ENCODE data around the gene RNF112. TPM values are rescaled to one million over a fixed set of nuclear protein-coding genes. Genes with fewer than 3 reads are reported as not detected.
A peak's percentile ranks its signal among the peaks of the same experiment; 100 is the strongest.

RNF112 gene
- total and polyA plus RNA-seq, 2 experiments from 2014 or later = 0.79 to 1.2 TPM

DNA sequence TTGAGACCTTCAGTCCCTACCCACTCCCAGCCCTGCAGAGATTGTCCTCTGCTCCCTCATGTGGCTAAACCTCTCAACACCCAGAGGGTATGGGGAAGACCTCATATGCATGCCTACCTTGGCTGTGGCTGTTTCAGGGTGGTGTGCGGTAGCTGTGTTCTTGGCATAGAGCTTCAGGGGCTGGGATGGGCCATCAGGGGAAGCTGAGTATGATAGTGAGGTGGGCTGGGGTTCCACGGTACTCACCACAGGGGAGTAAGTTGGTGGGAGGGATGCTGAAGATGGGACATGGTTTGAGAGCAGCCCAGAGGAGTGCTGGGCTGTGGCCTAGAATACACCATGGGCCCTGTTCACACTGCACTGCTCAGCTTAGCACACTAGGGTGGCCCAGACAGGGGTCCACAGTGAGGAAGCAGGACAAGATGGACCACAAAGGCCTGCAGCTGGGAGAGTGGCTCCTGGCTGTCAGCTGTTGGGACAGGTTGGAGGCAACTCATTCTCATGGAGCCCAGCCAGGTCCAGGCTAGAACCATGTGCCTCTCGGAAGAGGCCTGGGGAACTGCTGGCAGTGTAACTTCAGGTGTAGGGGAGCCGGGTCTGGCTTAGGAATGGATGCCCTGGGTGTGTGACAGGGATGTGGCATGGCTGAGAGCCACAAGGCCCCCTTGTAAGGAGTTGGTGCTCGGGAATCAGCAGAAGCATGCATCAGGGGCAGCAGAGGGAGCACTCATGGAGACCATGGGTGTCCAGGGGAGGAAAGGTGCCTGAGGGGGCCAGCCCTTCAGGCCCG is 27.2 kb upstream of the RNF112 start:
- no peak overlapping the region for H3K4me3 ChIP-seq
- H3K4me1 ChIP-seq (ENCODE audit: low read depth) = peaks cover 17% of the 10 kb centered on the region
- peak overlapping the region; percentile 33 for H3K27ac ChIP-seq
- H3K9me3 ChIP-seq (ENCODE audit: low read depth) = no peaks in the 10 kb centered on the region
- H3K27me3 ChIP-seq = no peaks in the 10 kb centered on the region
- TF ChIP-seq CTCF (IDR thresholded peaks at IDR 0.05; ENCODE audit: low read depth, low read length) = no peak
- peaks cover 34% of the 10 kb centered on the region for H3K36me3 ChIP-seq
- DNase-seq (ENCODE audit: low read depth in 1 of 2, low spot score in 1 of 2) = peak in 1 of 2 donors; percentile 44

GRCh38 chr17:19384723-19385391 is 26.2 kb upstream of the RNF112 start:
- DNase-seq (ENCODE audit: low read depth in 1 of 2, low spot score in 1 of 2) = peak in 1 of 2 donors; percentile 98
- H3K4me1 ChIP-seq (ENCODE audit: low read depth) = peaks cover 19% of the 10 kb centered on the region
- no peaks in the 10 kb centered on the region for H3K27me3 ChIP-seq
- TF ChIP-seq CTCF (IDR thresholded peaks at IDR 0.05; ENCODE audit: low read depth, low read length) = no peak
- no peak overlapping the region for H3K4me3 ChIP-seq
- peaks cover 34% of the 10 kb centered on the region for H3K36me3 ChIP-seq
- no peaks in the 10 kb centered on the region for H3K9me3 ChIP-seq (ENCODE audit: low read depth)
- H3K27ac ChIP-seq = peak overlapping the region; percentile 33

- peak overlapping the region; percentile 22 for H3K27ac ChIP-seq
- peaks cover 22% of the 10 kb centered on the region for H3K4me1 ChIP-seq (ENCODE audit: low read depth)
- no peaks in the 10 kb centered on the region for H3K9me3 ChIP-seq (ENCODE audit: low read depth)
- H3K4me3 ChIP-seq = no peak overlapping the region
- no peak for DNase-seq (ENCODE audit: low read depth in 1 of 2, low spot score in 1 of 2)
- H3K36me3 ChIP-seq = peaks cover 27% of the 10 kb centered on the region
- TF ChIP-seq CTCF (IDR thresholded peaks at IDR 0.05; ENCODE audit: low read depth, low read length) = no peak
- no peaks in the 10 kb centered on the region for H3K27me3 ChIP-seq
Measured at GRCh38 chr17:19385521-19385983, 25.5 kb upstream of the RNF112 start.

DNA sequence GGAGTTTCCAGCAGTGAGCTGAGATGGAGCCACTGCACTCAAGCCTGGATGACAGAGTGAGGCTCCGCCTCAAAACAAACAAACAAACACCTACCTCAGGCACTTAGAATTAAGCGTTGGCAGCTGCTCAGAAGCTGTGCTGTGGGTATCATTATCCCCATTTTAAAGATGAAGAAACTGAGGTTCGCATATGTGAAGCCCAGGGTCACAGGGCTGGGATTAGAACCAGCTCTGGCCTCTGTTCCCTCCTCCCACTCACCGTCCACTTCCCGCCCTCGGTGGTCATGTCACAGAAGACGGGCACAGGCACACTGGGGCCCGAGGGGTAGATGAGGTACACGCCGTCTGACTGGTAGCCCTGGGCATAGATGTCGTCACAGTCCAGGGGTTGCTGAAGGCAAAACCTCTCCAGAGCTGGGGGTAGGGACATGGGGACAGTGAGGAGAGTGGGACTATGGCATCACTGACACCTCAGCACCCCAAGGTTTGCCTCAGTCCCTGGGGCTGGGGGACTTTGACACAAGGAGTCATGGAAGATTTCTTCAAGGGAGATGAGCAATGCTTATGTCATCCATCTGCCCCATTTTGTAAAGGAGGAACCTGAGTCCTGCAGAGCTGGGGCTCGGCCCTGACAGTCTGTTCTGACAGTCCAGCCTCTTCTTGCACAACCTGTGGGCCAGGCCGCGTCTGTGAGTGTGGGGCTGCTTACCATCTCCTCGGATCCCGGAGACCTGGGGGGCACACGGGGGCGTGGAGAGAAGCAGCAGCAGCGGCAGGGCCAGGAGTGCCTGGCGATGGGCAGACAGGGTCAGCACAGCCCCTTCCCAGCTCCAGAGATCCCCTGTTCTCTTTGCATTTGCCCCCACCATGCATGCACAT is 24.7 kb upstream of the RNF112 start:
- DNase-seq (ENCODE audit: low read depth in 1 of 2, low spot score in 1 of 2) = peak in 1 of 2 donors; percentile 85
- peak overlapping the region; percentile 68 for H3K27ac ChIP-seq
- H3K36me3 ChIP-seq = peaks cover 19% of the 10 kb centered on the region
- peaks cover 22% of the 10 kb centered on the region for H3K4me1 ChIP-seq (ENCODE audit: low read depth)
- H3K27me3 ChIP-seq = no peaks in the 10 kb centered on the region
- H3K9me3 ChIP-seq (ENCODE audit: low read depth) = no peaks in the 10 kb centered on the region
- no peak overlapping the region for H3K4me3 ChIP-seq
- no peak for TF ChIP-seq CTCF (IDR thresholded peaks at IDR 0.05; ENCODE audit: low read depth, low read length)
